H1 (cell line): ENCODE results near the gene COQ8A. TPM values are rescaled to one million over a fixed set of nuclear protein-coding genes. Genes with fewer than 3 reads are reported as not detected.

Source experiments
- NANOG ChIP-seq: IDR thresholded peaks from 2 replicates; pipeline ENCODE4 v1.6.1; 2011; ENCODE audit warnings: low read length, low read depth, mild to moderate bottlenecking, inconsistent platforms; ENCODE audit not compliant: insufficient read depth, poor library complexity, severe bottlenecking
- polyA plus RNA-seq, 7 experiments: library from polyadenylated mRNA; depleted of rRNA in 3 of 7; stranded (reverse) in 5 of 7; unstranded in 2 of 7; fragments of >200 nt in 5 of 7; fragments of 200-250 nt in 2 of 7; gene quantifications; 1 replicate in 5 of 7; 2 replicates in 1 of 7; 4 replicates in 1 of 7; pipeline versions ENCODE4 v1.2.1 to v1.2.3, GENCODE V29; 2011 to 2013; ENCODE audit warnings: missing spikeins in 2 of 7, mixed read lengths in 2 of 7
- total RNA-seq: library from RNA; stranded (reverse); fragmentation: NEBNext Ultra II Directional; extraction: Animal tissue kit (Norgen Biotek cat#: 25700); gene quantifications from 2 replicates; pipeline ENCODE4 v1.2.1, GENCODE V29; 2021
- TF ChIP-seq, protein P1 (sequence below): fragments of 300-600 bp; sonication (generic); IDR thresholded peaks from 2 replicates; pipeline ENCODE4 v1.7.1; 2012; ENCODE audit warnings: low read length, moderate library complexity, mild to moderate bottlenecking, inconsistent platforms; ENCODE audit not compliant: insufficient replicate concordance
- TF ChIP-seq, protein P2 (sequence below): IDR thresholded peaks from 2 replicates; pipeline ENCODE4 v1.6.1; 2011; ENCODE audit warnings: low read depth, mild to moderate bottlenecking, low read length; ENCODE audit not compliant: insufficient read depth

The COQ8A gene
- total and polyA plus RNA-seq, 2 of the 8 experiments (the other 6 are each of a cell fraction or from before 2014, with no cell fraction given) = 28.5 to 38.9 TPM

DNA sequence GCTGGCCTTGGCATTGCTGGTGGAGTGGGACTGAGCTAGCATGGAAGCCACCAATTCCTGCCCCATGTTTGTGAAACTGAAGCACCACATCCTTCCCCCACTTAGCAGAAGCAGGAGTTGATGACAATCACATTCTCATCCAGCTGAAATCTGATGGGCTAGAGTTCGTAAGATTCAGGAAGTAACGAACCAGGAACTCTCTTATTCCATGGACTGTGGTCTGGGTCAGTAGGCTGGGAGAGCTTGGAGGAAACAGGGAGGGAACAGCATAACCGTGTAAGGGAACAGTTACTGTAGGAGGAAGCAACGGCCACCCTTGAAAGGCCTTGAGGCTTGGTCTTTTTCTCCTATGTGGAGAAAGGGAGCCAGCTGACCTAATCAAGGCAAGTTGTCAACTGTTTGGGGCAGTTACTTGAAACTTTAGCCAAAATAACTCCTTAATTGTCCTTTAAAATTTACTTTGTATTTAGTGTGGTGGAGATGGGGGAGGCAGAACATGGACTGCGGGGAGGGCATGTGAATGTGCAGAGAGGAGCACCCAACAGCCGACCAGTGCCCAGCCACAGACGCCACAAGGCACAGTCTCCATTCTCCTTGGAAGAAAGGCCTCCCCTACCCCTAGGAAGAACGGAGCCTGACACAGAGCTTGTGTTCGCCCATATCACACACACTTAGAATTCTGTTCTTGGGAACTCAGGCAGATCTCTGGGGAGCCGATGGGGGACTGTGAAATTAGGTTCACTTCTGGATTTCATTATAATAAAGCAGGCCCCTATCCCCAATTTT, 2.0 kb upstream of the COQ8A start (continued):
- TF ChIP-seq, protein P1, sequence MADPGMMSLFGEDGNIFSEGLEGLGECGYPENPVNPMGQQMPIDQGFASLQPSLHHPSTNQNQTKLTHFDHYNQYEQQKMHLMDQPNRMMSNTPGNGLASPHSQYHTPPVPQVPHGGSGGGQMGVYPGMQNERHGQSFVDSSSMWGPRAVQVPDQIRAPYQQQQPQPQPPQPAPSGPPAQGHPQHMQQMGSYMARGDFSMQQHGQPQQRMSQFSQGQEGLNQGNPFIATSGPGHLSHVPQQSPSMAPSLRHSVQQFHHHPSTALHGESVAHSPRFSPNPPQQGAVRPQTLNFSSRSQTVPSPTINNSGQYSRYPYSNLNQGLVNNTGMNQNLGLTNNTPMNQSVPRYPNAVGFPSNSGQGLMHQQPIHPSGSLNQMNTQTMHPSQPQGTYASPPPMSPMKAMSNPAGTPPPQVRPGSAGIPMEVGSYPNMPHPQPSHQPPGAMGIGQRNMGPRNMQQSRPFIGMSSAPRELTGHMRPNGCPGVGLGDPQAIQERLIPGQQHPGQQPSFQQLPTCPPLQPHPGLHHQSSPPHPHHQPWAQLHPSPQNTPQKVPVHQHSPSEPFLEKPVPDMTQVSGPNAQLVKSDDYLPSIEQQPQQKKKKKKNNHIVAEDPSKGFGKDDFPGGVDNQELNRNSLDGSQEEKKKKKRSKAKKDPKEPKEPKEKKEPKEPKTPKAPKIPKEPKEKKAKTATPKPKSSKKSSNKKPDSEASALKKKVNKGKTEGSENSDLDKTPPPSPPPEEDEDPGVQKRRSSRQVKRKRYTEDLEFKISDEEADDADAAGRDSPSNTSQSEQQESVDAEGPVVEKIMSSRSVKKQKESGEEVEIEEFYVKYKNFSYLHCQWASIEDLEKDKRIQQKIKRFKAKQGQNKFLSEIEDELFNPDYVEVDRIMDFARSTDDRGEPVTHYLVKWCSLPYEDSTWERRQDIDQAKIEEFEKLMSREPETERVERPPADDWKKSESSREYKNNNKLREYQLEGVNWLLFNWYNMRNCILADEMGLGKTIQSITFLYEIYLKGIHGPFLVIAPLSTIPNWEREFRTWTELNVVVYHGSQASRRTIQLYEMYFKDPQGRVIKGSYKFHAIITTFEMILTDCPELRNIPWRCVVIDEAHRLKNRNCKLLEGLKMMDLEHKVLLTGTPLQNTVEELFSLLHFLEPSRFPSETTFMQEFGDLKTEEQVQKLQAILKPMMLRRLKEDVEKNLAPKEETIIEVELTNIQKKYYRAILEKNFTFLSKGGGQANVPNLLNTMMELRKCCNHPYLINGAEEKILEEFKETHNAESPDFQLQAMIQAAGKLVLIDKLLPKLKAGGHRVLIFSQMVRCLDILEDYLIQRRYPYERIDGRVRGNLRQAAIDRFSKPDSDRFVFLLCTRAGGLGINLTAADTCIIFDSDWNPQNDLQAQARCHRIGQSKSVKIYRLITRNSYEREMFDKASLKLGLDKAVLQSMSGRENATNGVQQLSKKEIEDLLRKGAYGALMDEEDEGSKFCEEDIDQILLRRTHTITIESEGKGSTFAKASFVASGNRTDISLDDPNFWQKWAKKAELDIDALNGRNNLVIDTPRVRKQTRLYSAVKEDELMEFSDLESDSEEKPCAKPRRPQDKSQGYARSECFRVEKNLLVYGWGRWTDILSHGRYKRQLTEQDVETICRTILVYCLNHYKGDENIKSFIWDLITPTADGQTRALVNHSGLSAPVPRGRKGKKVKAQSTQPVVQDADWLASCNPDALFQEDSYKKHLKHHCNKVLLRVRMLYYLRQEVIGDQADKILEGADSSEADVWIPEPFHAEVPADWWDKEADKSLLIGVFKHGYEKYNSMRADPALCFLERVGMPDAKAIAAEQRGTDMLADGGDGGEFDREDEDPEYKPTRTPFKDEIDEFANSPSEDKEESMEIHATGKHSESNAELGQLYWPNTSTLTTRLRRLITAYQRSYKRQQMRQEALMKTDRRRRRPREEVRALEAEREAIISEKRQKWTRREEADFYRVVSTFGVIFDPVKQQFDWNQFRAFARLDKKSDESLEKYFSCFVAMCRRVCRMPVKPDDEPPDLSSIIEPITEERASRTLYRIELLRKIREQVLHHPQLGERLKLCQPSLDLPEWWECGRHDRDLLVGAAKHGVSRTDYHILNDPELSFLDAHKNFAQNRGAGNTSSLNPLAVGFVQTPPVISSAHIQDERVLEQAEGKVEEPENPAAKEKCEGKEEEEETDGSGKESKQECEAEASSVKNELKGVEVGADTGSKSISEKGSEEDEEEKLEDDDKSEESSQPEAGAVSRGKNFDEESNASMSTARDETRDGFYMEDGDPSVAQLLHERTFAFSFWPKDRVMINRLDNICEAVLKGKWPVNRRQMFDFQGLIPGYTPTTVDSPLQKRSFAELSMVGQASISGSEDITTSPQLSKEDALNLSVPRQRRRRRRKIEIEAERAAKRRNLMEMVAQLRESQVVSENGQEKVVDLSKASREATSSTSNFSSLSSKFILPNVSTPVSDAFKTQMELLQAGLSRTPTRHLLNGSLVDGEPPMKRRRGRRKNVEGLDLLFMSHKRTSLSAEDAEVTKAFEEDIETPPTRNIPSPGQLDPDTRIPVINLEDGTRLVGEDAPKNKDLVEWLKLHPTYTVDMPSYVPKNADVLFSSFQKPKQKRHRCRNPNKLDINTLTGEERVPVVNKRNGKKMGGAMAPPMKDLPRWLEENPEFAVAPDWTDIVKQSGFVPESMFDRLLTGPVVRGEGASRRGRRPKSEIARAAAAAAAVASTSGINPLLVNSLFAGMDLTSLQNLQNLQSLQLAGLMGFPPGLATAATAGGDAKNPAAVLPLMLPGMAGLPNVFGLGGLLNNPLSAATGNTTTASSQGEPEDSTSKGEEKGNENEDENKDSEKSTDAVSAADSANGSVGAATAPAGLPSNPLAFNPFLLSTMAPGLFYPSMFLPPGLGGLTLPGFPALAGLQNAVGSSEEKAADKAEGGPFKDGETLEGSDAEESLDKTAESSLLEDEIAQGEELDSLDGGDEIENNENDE = no peak
- TF ChIP-seq, protein P2, sequence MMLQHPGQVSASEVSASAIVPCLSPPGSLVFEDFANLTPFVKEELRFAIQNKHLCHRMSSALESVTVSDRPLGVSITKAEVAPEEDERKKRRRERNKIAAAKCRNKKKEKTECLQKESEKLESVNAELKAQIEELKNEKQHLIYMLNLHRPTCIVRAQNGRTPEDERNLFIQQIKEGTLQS = no peak
- no peak for TF ChIP-seq NANOG
